Diencephalon (tissue), 1 donor: ENCODE results near the gene SCGB3A1. TPM values are rescaled to one million over a fixed set of nuclear protein-coding genes. Genes with fewer than 3 reads are reported as not detected.

Experiments
- total RNA-seq: library from RNA; depleted of rRNA; stranded (reverse); fragments of >200 nt; gene quantifications from one replicate; pipeline ENCODE4 v1.2.3, GENCODE V29; 2014

Gene SCGB3A1
- total RNA-seq: not detected

GRCh38 chr5:180591311-180591887 lies at the start of gene SCGB3A1:
SCGB3A1 (minus strand) TSS chr5:180591499; CDS start chr5:180591462, 37 bp downstream.

Other genes starting within 250 kb of the SCGB3A1 start
- 12.9 TPM for gene GFPT2, start 238.2 kb downstream of the SCGB3A1 start, total RNA-seq
- gene CNOT6, start 97.1 kb downstream of the SCGB3A1 start, total RNA-seq: 35.8 TPM
- 2.5 TPM for gene FLT4, start 58.1 kb upstream of the SCGB3A1 start, total RNA-seq
- gene OR2Y1, start 148.6 kb upstream of the SCGB3A1 start, total RNA-seq: not detected
- 27.2 TPM for gene MGAT1, start 211.3 kb upstream of the SCGB3A1 start, total RNA-seq